HepG2 (cell line): ENCODE data around the gene AEBP1. TPM values are rescaled to one million over a fixed set of nuclear protein-coding genes. Genes with fewer than 3 reads are reported as not detected.

ENCODE experiments used
- ATAC-seq: fragments of 200-7000 bp; cut with Tn5 transposase; 3 replicates; pipeline ENCODE4 v1.9.1; 2020; ENCODE audit warnings: mild to moderate bottlenecking, moderate library complexity
- BruUV-seq: library from RNA; stranded (reverse); fragments of 400-500 nt; replicated peaks from 2 replicates; lab custom pipeline; 2021; lab: Mats Ljungman, UMichigan
- CTCF ChIA-PET: fragments of 300-600 bp; formaldehyde crosslinking; extraction: SDS; loops from one replicate; lab custom pipeline; 2021; ENCODE audit warnings: low total read pairs, inconsistent platforms, low intra/inter-chr PET ratio; lab: Yijun Ruan, JAX
- POLR2A ChIA-PET: fragments of 350-600 bp; sonication (Branson Sonifier 250); formaldehyde crosslinking; loops from one replicate; lab custom pipeline; 2020; ENCODE audit warnings: antibody characterized with exemption, inconsistent platforms; lab: Yijun Ruan, JAX
- DNase-seq: peaks from one replicate; pipeline ENCODE4 v3.0.0-alpha.2; 2015; ENCODE audit warnings: low spot score
- FAIRE-seq: peaks from 3 replicates; lab custom pipeline; 2011; peaks lifted over from hg19 to GRCh38; lab: Jason Lieb, UNC
- H2AFZ ChIP-seq: one replicate; pipeline ENCODE4 v1.6.1; 2011; ENCODE audit warnings: low read length, inconsistent platforms
- H3K27ac ChIP-seq: fragments of 300-600 bp; 3 replicates; pipeline ENCODE4 v1.8.0; 2011; ENCODE audit warnings: mixed run types, mild to moderate bottlenecking, mixed read lengths, low read length, inconsistent platforms; ENCODE audit not compliant: insufficient read depth; ENCODE audit errors: extremely low read length
- H3K27me3 ChIP-seq, 2 experiments: fragments of 200-600 bp in 1 of 2; 2 replicates in 1 of 2; 3 replicates in 1 of 2; pipeline versions ENCODE4 v1.6.0 to v1.8.0; 2011; ENCODE audit warnings: low read length in 2 of 2, mild to moderate bottlenecking in 2 of 2, moderate library complexity in 2 of 2, inconsistent platforms in 1 of 2; ENCODE audit not compliant: insufficient read depth in 2 of 2, control insufficient read depth in 1 of 2
- H3K36me3 ChIP-seq, 2 experiments: fragments of 200-600 bp in 1 of 2; replicated peaks in 1 of 2; 2 replicates in 1 of 2; 3 replicates in 1 of 2; pipeline versions ENCODE4 v1.5.1 to v1.8.0; 2011; ENCODE audit warnings: low read length in 2 of 2, inconsistent platforms in 1 of 2; ENCODE audit not compliant: insufficient read depth in 2 of 2, control insufficient read depth in 1 of 2
- H3K4me1 ChIP-seq: 2 replicates; pipeline ENCODE4 v1.5.1; 2012; ENCODE audit warnings: low read length, inconsistent platforms; ENCODE audit not compliant: insufficient read depth
- H3K4me2 ChIP-seq: 2 replicates; pipeline ENCODE4 v1.6.0; 2011; ENCODE audit warnings: low read depth, low read length, inconsistent platforms
- H3K4me3 ChIP-seq, 3 experiments: fragments of 200-600 bp in 1 of 3; sonication (generic), shearing (Covaris generic) in 1 of 3; replicated peaks in 1 of 3; 2 replicates each; pipeline ENCODE4 v1.5.1; 2011 to 2016; ENCODE audit warnings: low read length in 3 of 3, inconsistent platforms in 2 of 3, low read depth in 2 of 3, mild to moderate bottlenecking in 2 of 3, control low read depth in 1 of 3, mixed read lengths in 1 of 3; ENCODE audit not compliant: insufficient read depth in 1 of 3
- H3K79me2 ChIP-seq: one replicate; pipeline ENCODE4 v1.6.1; 2011; ENCODE audit warnings: low read length, inconsistent platforms; ENCODE audit not compliant: insufficient read depth
- H3K9ac ChIP-seq: 2 replicates; pipeline ENCODE4 v1.6.0; 2011; ENCODE audit warnings: mild to moderate bottlenecking, low read depth, low read length, inconsistent platforms; ENCODE audit not compliant: insufficient read depth
- H3K9me3 ChIP-seq: 2 replicates; pipeline ENCODE4 v1.5.1; 2012; ENCODE audit warnings: mild to moderate bottlenecking, low read length
- H4K20me1 ChIP-seq: 2 replicates; pipeline ENCODE4 v1.6.0; 2011; ENCODE audit warnings: inconsistent platforms, mild to moderate bottlenecking, low read length, moderate library complexity; ENCODE audit not compliant: insufficient read depth
- ATF2 ChIP-seq: sonication (generic); formaldehyde crosslinking; IDR thresholded peaks from 2 replicates; pipeline ENCODE4 v1.4.0; 2020; ENCODE audit warnings: missing genetic modification reagents
- BCLAF1 ChIP-seq: fragments of 450-650 bp; IDR thresholded peaks from 2 replicates; pipeline ENCODE4 v1.6.1; 2017; ENCODE audit warnings: mild to moderate bottlenecking
- CHD4 ChIP-seq: fragments of 200-600 bp; sonication (generic); IDR thresholded peaks from 2 replicates; pipeline ENCODE4 v1.7.0; 2017; ENCODE audit warnings: mild to moderate bottlenecking, low read length, borderline replicate concordance
- HCFC1 ChIP-seq: fragments of 150-350 bp; IDR thresholded peaks from 2 replicates; pipeline ENCODE4 v1.6.1; 2014; ENCODE audit warnings: low read depth, low read length
- HMGXB3 ChIP-seq: sonication (generic); formaldehyde crosslinking; IDR thresholded peaks from 2 replicates; pipeline ENCODE4 v1.4.0; 2020; ENCODE audit warnings: missing genetic modification reagents, borderline replicate concordance
- KDM3A ChIP-seq: IDR thresholded peaks from 2 replicates; pipeline ENCODE4 v1.6.1; 2018; ENCODE audit warnings: low read depth, missing compliant biosample characterization
- RFXANK ChIP-seq: IDR thresholded peaks from 2 replicates; pipeline ENCODE4 v1.6.1; 2016
- TFDP1 ChIP-seq: IDR thresholded peaks from 2 replicates; pipeline ENCODE4 v1.6.1; 2016; ENCODE audit warnings: missing compliant biosample characterization, missing genetic modification reagents, borderline replicate concordance
- TMF1 ChIP-seq: sonication (generic); formaldehyde crosslinking; IDR thresholded peaks from 2 replicates; pipeline ENCODE4 v1.8.1; 2022; ENCODE audit warnings: low read depth, missing genetic modification reagents
- ZC3H4 ChIP-seq: sonication (generic); formaldehyde crosslinking; IDR thresholded peaks from 2 replicates; pipeline ENCODE4 v1.4.0; 2020; ENCODE audit warnings: missing genetic modification reagents, borderline replicate concordance
- ZNF605 ChIP-seq: sonication (generic); formaldehyde crosslinking; IDR thresholded peaks from 2 replicates; pipeline ENCODE4 v1.8.0; 2022; ENCODE audit warnings: mild to moderate bottlenecking, missing genetic modification reagents
- ZNF703 ChIP-seq: sonication (generic); formaldehyde crosslinking; IDR thresholded peaks from 2 replicates; pipeline ENCODE4 v1.5.1; 2020; ENCODE audit warnings: missing genetic modification reagents, mild to moderate bottlenecking, moderate library complexity, borderline replicate concordance
- ZNF749 ChIP-seq: sonication (generic); formaldehyde crosslinking; IDR thresholded peaks from 2 replicates; pipeline ENCODE4 v1.8.0; 2022; ENCODE audit warnings: mild to moderate bottlenecking, missing genetic modification reagents, moderate library complexity, borderline replicate concordance
- WGBS: methylation state at CpG from one replicate; pipeline ENCODE4 v1.1.6; 2017; ENCODE audit warnings: low lambda C conversion rate; 5-methylcytosine and 5-hydroxymethylcytosine counted together
- in situ Hi-C: cut with HindIII; loops from 2 replicates; pipeline ENCODE4 v1.10.0; 2017; ENCODE audit warnings: low pct_unique_long_range_greater_than_20kb; ENCODE audit not compliant: extremely low pct_ligation_motif_present
- intact Hi-C: fragments of 100-400 bp; cut with micrococcal nuclease; formaldehyde crosslinking; loops from one replicate; pipeline ENCODE4 v1.10.0; 2022; ENCODE audit not compliant: unreplicated experiment
- polyA plus RNA-seq, 8 experiments: library from polyadenylated mRNA; depleted of rRNA in 3 of 8; stranded (reverse) in 7 of 8; unstranded in 1 of 8; fragments of >200 nt; fragmentation: Illumina TruSeq in 4 of 8; extraction: Trizol in 4 of 8; gene quantifications; 2 replicates each; pipeline versions ENCODE4 v1.2.1 to v1.2.3, GENCODE V29; 2011 to 2016; ENCODE audit warnings: low read depth in 4 of 8, missing spikeins in 1 of 8, mixed read lengths in 1 of 8; ENCODE audit not compliant: insufficient read depth in 1 of 8
- total RNA-seq, 5 experiments: library from RNA; depleted of rRNA; stranded (reverse); fragments of >200 nt; fragmentation: Illumina TruSeq; extraction: Trizol; gene quantifications; 2 replicates each; pipeline ENCODE4 v1.2.3, GENCODE V29; 2016; ENCODE audit warnings: low read depth in 1 of 5

The AEBP1 gene
- total and polyA plus RNA-seq, 2 of the 13 experiments (the other 11 are each of a cell fraction or from before 2014, with no cell fraction given) = 0.22 to 0.55 TPM

GRCh38 chr7:44057181-44057848 is 46.8 kb upstream of the AEBP1 start:
- H2AFZ ChIP-seq = no peak overlapping the region
- H3K79me2 ChIP-seq = no peaks in the 10 kb centered on the region
- in situ Hi-C loops = no loop called here
- H3K27ac ChIP-seq = no peak overlapping the region
- no peak overlapping the region for H3K4me2 ChIP-seq
- DNase-seq (no peak), FAIRE-seq (no peak), ATAC-seq (no peak)
- H3K4me1 ChIP-seq = peaks cover 4% of the 10 kb centered on the region
- 100% methylated on average over 5 of the region's 11 CpGs for WGBS
- POLR2A ChIA-PET = no interaction called here
- H4K20me1 ChIP-seq = no peaks in the 10 kb centered on the region
- CTCF ChIA-PET = no interaction called here
- H3K36me3 ChIP-seq = peaks cover 31 to 59% of the 10 kb centered on the region in 2 experiments
- no peaks in the 10 kb centered on the region for H3K9me3 ChIP-seq
- intact Hi-C loops = no loop called here
- H3K4me3 ChIP-seq = no peak overlapping the region
- no TSS peak for BruUV-seq
- H3K9ac ChIP-seq = no peak overlapping the region
- no peaks in the 10 kb centered on the region for H3K27me3 ChIP-seq
- TF ChIP-seq ZNF605 (CRISPR knock-in tag) (no peak), ZNF703 (CRISPR knock-in tag) (no peak), KDM3A (no peak), RFXANK (no peak), HCFC1 (no peak), HMGXB3 (no peak), TMF1 (CRISPR knock-in tag) (no peak), ZC3H4 (CRISPR knock-in tag) (no peak), ZNF749 (CRISPR knock-in tag) (no peak), BCLAF1 (no peak), ATF2 (CRISPR knock-in tag) (no peak), TFDP1 (CRISPR knock-in tag) (no peak), CHD4 (no peak)
